GM18870 (cell line): ENCODE results near the gene C8A.

Experiments used
- ATAC-seq: cut with Tn5 transposase; IDR thresholded peaks from one replicate; pipeline ENCODE4 v1.9.1; 2021; ENCODE audit warnings: moderate library complexity; ENCODE audit not compliant: unreplicated experiment

C8A gene

GRCh38 chr1:56922507-56922906 is 67.9 kb downstream of the C8A start:
- ATAC-seq: no peak

GRCh38 chr1:56923201-56923600 is 68.6 kb downstream of the C8A start:
- ATAC-seq: no peak

GRCh38 chr1:56924116-56924515 is 69.5 kb downstream of the C8A start:
- ATAC-seq: no peak

GRCh38 chr1:56925193-56925592 is 70.6 kb downstream of the C8A start:
- no peak for ATAC-seq

DNA sequence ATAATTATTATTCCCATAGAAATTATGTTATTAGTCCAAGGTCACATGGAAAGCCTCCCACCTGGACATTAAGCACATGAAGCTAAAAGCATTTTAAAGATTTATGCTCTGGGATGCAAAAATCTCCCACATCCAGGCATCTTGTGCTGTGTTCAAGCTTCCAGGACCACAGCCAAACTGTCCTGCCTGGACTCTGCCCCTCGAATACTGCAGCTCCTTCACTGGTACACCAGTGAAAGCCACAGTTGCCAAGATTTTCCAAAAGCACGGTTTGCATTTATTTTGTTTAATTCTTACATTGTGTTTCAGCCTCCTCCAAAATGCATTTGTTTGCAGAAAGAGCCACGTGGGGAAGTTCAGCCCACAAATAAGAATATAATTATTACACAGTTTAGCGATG is 72.6 kb downstream of the C8A start:
- ATAC-seq: no peak

GRCh38 chr1:56927986-56928385 is 73.4 kb downstream of the C8A start:
- no peak for ATAC-seq

GRCh38 chr1:56929492-56929891 is 74.9 kb downstream of the C8A start:
- ATAC-seq: no peak

DNA sequence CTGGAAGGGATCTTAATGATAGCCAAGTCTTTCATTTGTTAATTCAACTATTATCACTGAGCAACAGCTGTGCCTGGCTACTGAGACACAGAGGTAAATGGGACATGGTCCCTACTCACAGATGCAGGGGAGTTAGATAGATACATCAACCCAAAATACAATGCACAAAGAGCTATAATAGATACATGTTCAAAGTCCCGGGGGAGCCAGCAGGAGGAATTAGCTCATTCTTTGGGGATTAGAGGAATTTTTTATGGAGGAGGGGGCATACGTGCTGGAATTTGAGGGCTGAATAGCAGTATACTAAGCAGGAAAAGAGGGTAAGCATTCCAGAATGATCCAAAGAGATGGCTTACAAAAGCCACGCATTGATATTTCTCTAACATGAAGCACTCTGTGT is 76.6 kb downstream of the C8A start:
- no peak for ATAC-seq

DNA sequence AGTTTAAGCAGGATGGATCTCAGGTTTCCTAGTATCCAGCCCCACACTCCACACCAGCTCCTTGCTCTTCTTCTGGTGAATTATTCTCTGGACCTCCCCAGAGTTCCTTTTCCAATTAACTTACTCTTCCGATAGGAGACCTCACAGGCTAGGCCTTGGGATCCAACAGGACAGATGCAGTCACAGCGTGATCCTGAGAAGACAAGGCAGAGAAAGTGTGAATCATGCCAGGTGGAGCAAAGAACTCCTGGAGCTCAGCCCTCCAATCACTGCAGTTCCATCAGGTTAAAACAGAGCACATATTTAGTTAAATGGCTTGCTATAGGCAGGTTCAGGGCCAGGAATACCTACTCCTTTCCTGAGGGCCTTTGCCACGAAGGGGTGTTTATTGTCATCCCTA is 77.1 kb downstream of the C8A start:
- no peak for ATAC-seq

GRCh38 chr1:56933161-56933560 is 78.6 kb downstream of the C8A start:
- no peak for ATAC-seq

- ATAC-seq: no peak
Measured at GRCh38 chr1:56933606-56934005, 79.0 kb downstream of the C8A start.

- ATAC-seq: no peak
Measured at GRCh38 chr1:56934430-56935060, 79.9 kb downstream of the C8A start.

GRCh38 chr1:56938646-56939045 is 84.0 kb downstream of the C8A start:
- no peak for ATAC-seq

DNA sequence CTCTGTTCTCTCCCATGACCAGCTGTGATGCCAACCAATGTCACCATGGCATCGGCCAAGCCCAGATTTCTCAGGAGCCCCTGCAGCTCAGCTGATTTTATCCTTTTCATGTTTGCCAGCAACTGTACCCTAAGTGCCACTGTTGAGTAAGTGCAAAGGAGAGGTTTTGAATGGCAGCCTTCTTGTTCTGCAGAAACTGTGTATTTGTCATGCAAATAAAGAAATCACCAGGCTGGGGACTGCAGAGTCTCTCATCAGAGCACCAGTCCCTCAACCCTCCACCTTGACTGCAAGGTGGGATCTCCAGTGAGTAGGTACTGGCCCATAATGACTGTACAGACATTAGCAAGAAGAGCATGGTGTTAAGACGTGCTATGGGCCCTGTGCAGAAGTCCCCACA is 84.6 kb downstream of the C8A start:
- ATAC-seq: no peak

- no peak for ATAC-seq
Measured at GRCh38 chr1:56940039-56940438, 85.4 kb downstream of the C8A start.

- ATAC-seq: no peak
Measured at GRCh38 chr1:56948403-56949023, 93.9 kb downstream of the C8A start.

- ATAC-seq: no peak
Measured at GRCh38 chr1:56952501-56952900, 97.9 kb downstream of the C8A start.

DNA sequence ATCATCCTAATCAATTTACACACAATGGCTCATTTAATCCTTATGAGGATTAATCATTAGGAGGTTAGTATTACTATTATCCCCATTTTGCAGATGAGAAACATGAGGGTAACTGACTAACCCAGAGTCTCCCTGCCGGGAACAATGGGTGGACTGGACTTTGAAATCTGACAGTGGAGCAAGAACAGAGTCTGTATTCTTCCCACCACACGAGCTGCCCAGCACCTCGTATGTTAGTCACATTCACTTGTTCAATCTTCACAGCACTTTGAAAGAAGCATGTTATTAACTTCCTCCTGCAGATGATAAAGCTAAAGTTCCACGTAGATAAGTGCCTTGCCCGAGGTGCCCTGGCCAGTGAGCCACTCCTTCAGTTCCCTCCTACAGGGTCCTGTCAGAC is 98.8 kb downstream of the C8A start:
- no peak for ATAC-seq

GRCh38 chr1:56954664-56955063 is 100.1 kb downstream of the C8A start:
- ATAC-seq: no peak

DNA sequence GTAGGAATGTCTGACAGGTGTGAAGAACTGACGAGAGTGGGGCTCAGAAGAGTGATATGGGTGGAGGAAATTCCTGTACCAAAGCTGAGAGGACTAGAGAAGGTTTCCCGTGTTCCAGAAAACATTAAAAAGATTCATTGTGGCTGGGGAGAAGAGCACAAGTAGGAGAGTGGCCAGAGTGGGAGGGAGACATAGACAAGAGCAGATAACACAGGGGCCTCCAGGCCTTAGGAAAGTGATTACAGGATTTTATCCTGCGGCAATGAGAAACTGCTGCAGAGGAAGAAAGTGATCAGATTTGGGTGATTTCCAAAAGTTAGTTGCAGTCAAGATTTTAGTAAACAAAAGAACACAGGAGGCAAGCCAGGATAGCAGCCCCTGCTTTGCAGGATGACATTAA is 103.3 kb downstream of the C8A start:
- ATAC-seq: no peak

DNA sequence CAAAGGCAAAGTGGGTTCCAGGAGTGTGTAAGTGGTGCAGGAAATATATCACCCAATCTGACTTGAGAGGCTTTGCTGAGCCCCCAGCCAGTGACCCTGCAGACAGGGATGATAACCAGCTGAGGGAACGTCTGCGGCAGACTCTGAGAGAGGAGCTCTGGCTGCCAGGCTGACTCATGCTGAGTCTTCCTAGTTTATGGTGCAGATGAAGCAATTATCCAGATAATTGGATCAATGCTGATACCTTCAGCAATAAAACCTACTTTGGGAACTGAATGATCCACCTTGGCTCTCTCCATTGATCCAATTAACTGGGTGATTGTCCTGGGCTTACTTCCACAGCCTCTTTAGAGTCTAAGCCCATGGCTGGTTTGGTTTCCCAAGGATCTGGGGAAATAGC is 103.9 kb downstream of the C8A start:
- no peak for ATAC-seq

DNA sequence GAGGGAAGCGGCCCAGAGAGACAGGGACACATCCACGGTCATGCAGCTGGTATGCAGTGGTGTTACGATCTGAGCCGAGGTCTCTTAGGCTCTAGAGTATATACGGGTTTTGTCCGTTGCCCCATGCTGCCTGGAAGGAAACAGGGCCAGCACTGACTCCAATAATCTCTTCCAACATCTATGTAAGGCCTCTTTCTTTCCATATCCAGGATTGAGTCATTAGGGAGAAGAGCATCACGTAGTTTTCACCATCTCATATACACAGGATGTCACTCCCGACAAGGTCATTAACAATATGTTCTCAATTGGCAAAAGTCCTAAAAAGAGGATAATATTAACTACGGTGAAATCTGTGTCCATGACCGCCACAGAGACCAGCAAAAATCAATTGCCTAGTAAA is 106.8 kb downstream of the C8A start:
- no peak for ATAC-seq

GRCh38 chr1:56963667-56964066 is 109.1 kb downstream of the C8A start:
- ATAC-seq: no peak
